Activated B cell treated with CpG ODN at 0.5 μM for 24 hours (primary cell): Measurements from ENCODE around the gene FAM53C. TPM values are rescaled to one million over a fixed set of nuclear protein-coding genes. Genes with fewer than 3 reads are reported as not detected.

Source experiments
- ATAC-seq: fragments of 200-7000 bp; cut with Tn5 transposase; one replicate; pipeline ENCODE4 v1.10.0; 2021; ENCODE audit warnings: low read depth, mild to moderate bottlenecking, moderate library complexity
- CTCF ChIA-PET: fragments of 350-600 bp; sonication (Branson Sonifier 250); formaldehyde crosslinking; loops from one replicate; lab custom pipeline; 2021; ENCODE audit warnings: antibody characterized with exemption; lab: Charles Lee
- POLR2A ChIA-PET: fragments of 350-600 bp; sonication (Branson Sonifier 250); formaldehyde crosslinking; loops from one replicate; lab custom pipeline; 2021; ENCODE audit warnings: antibody characterized with exemption; lab: Charles Lee
- DNase-seq: peaks from one replicate; pipeline ENCODE4 v3.0.0; 2022
- H3K27ac Mint-ChIP-seq: one replicate; pipeline ENCODE4 v1.8.0; 2020; ENCODE audit warnings: mixed read lengths
- H3K27me3 Mint-ChIP-seq: one replicate; pipeline ENCODE4 v1.8.0; 2021; ENCODE audit warnings: mixed read lengths
- H3K36me3 Mint-ChIP-seq: one replicate; pipeline ENCODE4 v1.8.0; 2021; ENCODE audit warnings: low read depth, mixed read lengths
- H3K4me1 Mint-ChIP-seq: one replicate; pipeline ENCODE4 v1.8.0; 2021; ENCODE audit warnings: mixed read lengths
- H3K4me3 Mint-ChIP-seq: one replicate; pipeline ENCODE4 v1.8.0; 2020; ENCODE audit warnings: mild to moderate bottlenecking, mixed read lengths
- H3K9me3 Mint-ChIP-seq: one replicate; pipeline ENCODE4 v1.8.0; 2020; ENCODE audit warnings: mixed read lengths
- intact Hi-C: fragments of 100-400 bp; cut with micrococcal nuclease; formaldehyde crosslinking; loops from one replicate; pipeline ENCODE4 v1.15.1; 2024
- total RNA-seq: library from RNA; stranded (reverse); gene quantifications from 2 replicates; pipeline ENCODE4 v1.2.3, GENCODE V29; 2022
- TF ChIP-seq, protein P1 (sequence below): fragments of 200-600 bp; IDR thresholded peaks from one replicate; pipeline ENCODE4 v1.8.0; 2022; ENCODE audit warnings: antibody characterized with exemption, mild to moderate bottlenecking

Gene FAM53C
- total RNA-seq, 1 donor from 2014 or later: 24.9 TPM

GRCh38 chr5:138391859-138392386, 53.9 kb downstream of the FAM53C start:
- no peaks in the 10 kb centered on the region for H3K27me3 Mint-ChIP-seq
- DNase-seq (no peak), ATAC-seq (no peak)
- H3K9me3 Mint-ChIP-seq: no peaks in the 10 kb centered on the region
- intact Hi-C loops: no loop called here
- peaks cover 77% of the 10 kb centered on the region for H3K36me3 Mint-ChIP-seq
- H3K27ac Mint-ChIP-seq: no peak overlapping the region
- no peaks in the 10 kb centered on the region for H3K4me1 Mint-ChIP-seq
- no peak overlapping the region for H3K4me3 Mint-ChIP-seq
- ChIA-PET CTCF (interaction anchor here (1.5 kb wide), 2 partner anchors 40 kb away, joined by 5 read pairs; partner anchors contain the start of gene KDM3B), POLR2A (interaction anchor here (1.1 kb wide), 1 partner anchor 38 kb away, joined by 3 read pairs; no protein-coding TSS in a partner anchor)
- TF ChIP-seq, protein P1, sequence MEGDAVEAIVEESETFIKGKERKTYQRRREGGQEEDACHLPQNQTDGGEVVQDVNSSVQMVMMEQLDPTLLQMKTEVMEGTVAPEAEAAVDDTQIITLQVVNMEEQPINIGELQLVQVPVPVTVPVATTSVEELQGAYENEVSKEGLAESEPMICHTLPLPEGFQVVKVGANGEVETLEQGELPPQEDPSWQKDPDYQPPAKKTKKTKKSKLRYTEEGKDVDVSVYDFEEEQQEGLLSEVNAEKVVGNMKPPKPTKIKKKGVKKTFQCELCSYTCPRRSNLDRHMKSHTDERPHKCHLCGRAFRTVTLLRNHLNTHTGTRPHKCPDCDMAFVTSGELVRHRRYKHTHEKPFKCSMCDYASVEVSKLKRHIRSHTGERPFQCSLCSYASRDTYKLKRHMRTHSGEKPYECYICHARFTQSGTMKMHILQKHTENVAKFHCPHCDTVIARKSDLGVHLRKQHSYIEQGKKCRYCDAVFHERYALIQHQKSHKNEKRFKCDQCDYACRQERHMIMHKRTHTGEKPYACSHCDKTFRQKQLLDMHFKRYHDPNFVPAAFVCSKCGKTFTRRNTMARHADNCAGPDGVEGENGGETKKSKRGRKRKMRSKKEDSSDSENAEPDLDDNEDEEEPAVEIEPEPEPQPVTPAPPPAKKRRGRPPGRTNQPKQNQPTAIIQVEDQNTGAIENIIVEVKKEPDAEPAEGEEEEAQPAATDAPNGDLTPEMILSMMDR: no peak

Other genes starting within 250 kb of the FAM53C start
- gene NME5, start 198.8 kb upstream of the FAM53C start, total RNA-seq: not detected in 2 replicates
- 63.5 and 77.8 TPM in 2 replicates for gene BRD8, start 159.6 kb upstream of the FAM53C start, total RNA-seq
- 0.40 and 0.44 TPM in 2 replicates for gene KIF20A, start 159.2 kb upstream of the FAM53C start, total RNA-seq
- gene CDC23, start 124.9 kb upstream of the FAM53C start, total RNA-seq: 31.9 and 35.0 TPM in 2 replicates
- gene GFRA3, start 63.6 kb upstream of the FAM53C start, total RNA-seq: not detected in 2 replicates
- gene CDC25C, start 6.5 kb upstream of the FAM53C start, total RNA-seq: 0.42 TPM in 1 of 2 replicates, not detected in the other
- gene KDM3B, start 14.4 kb downstream of the FAM53C start, total RNA-seq: 85.5 and 94.0 TPM in 2 replicates
- gene REEP2, start 100.8 kb downstream of the FAM53C start, total RNA-seq: 0.42 TPM in 1 of 2 replicates, not detected in the other
- gene EGR1, start 127.2 kb downstream of the FAM53C start, total RNA-seq: 10.9 and 14.2 TPM in 2 replicates
- 95.7 and 99.6 TPM in 2 replicates for gene ETF1, start 205.0 kb downstream of the FAM53C start, total RNA-seq
- gene HSPA9, start 237.1 kb downstream of the FAM53C start, total RNA-seq: 223 and 224 TPM in 2 replicates